Mesothelial cell of epicardium (in vitro differentiated cells): ENCODE measurements around the gene LYZL1. TPM values are rescaled to one million over a fixed set of nuclear protein-coding genes. Genes with fewer than 3 reads are reported as not detected.

ENCODE experiments used
- DNase-seq, 2 experiments: peaks; one replicate each; pipeline ENCODE4 v3.0.0; 2021; ENCODE audit warnings: low spot score in 2 of 2; ENCODE audit not compliant: unreplicated experiment in 2 of 2
- H3K27ac Mint-ChIP-seq: 2 replicates; pipeline ENCODE4 v1.8.0; 2021; ENCODE audit warnings: mixed read lengths
- H3K27me3 Mint-ChIP-seq: 2 replicates; pipeline ENCODE4 v1.8.0; 2021; ENCODE audit warnings: low read depth, mixed read lengths
- H3K36me3 Mint-ChIP-seq: 2 replicates; pipeline ENCODE4 v1.8.0; 2021; ENCODE audit warnings: mixed read lengths
- H3K4me1 Mint-ChIP-seq: 2 replicates; pipeline ENCODE4 v1.8.0; 2021; ENCODE audit warnings: mixed read lengths
- H3K4me3 Mint-ChIP-seq: 2 replicates; pipeline ENCODE4 v1.8.0; 2021; ENCODE audit warnings: mild to moderate bottlenecking, moderate library complexity, mixed read lengths
- H3K9me3 Mint-ChIP-seq: 2 replicates; pipeline ENCODE4 v1.8.0; 2021; ENCODE audit warnings: mixed read lengths
- total RNA-seq: library from RNA; stranded (reverse); gene quantifications from 3 replicates; pipeline ENCODE4 v1.2.1, GENCODE V29; 2021
- TF ChIP-seq, protein P1 (sequence below): fragments of 200-600 bp; sonication (generic); IDR thresholded peaks from one replicate; pipeline ENCODE4 v1.5.0; 2021; ENCODE audit warnings: antibody characterized with exemption; ENCODE audit not compliant: unreplicated experiment

The LYZL1 gene
- total RNA-seq, 1 donor from 2014 or later = not detected

- TF ChIP-seq, protein P1, sequence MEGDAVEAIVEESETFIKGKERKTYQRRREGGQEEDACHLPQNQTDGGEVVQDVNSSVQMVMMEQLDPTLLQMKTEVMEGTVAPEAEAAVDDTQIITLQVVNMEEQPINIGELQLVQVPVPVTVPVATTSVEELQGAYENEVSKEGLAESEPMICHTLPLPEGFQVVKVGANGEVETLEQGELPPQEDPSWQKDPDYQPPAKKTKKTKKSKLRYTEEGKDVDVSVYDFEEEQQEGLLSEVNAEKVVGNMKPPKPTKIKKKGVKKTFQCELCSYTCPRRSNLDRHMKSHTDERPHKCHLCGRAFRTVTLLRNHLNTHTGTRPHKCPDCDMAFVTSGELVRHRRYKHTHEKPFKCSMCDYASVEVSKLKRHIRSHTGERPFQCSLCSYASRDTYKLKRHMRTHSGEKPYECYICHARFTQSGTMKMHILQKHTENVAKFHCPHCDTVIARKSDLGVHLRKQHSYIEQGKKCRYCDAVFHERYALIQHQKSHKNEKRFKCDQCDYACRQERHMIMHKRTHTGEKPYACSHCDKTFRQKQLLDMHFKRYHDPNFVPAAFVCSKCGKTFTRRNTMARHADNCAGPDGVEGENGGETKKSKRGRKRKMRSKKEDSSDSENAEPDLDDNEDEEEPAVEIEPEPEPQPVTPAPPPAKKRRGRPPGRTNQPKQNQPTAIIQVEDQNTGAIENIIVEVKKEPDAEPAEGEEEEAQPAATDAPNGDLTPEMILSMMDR = no peak
- H3K4me3 Mint-ChIP-seq = no peak overlapping the region
- peak overlapping the region; percentile 79 for H3K27ac Mint-ChIP-seq
- H3K36me3 Mint-ChIP-seq = no peaks in the 10 kb centered on the region
- H3K4me1 Mint-ChIP-seq = peaks cover 46% of the 10 kb centered on the region
- DNase-seq = no peak
- H3K9me3 Mint-ChIP-seq = no peaks in the 10 kb centered on the region
- no peaks in the 10 kb centered on the region for H3K27me3 Mint-ChIP-seq
Measured at GRCh38 chr10:29323367-29323766, 34.5 kb downstream of the LYZL1 start.

DNA sequence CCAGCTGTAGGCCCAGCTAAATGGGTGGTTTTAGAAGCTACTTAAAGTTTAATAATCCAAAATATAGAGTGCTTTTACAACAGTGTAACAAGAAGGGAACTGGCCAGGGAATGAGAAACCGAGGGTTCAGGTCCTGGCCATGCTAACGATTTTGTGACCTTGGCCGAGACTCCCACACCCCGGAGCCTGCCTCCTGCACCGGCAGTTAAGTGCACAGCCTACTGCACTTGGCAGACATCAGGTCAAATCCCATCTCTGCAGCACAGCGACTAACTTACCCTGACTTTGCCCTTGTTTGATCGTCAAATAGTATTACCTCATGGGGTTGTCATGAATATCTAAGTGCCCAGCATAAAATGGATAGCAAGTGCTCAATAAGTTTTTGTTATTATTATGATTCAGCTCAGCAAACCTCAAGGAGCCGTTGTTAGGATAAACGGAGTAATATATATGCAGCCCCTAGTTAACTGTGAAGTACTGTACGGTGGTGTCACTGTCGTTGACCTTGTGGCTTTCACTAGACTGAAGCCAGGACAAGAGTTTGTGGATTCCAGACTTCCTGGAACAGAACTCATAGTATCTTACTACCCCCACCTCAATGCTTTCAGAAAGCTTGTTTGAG is 35.5 kb downstream of the LYZL1 start:
- Mint-ChIP-seq H3K9me3 (no peaks in the 10 kb centered on the region), H3K4me1 (peaks cover 44% of the 10 kb centered on the region), H3K27ac (peak overlapping the region; percentile 34), H3K4me3 (no peak overlapping the region), H3K27me3 (no peaks in the 10 kb centered on the region), H3K36me3 (no peaks in the 10 kb centered on the region)
- no peak for DNase-seq
- TF ChIP-seq, protein P1 = no peak

GRCh38 chr10:29326299-29326698 is 37.4 kb downstream of the LYZL1 start:
- no peak for DNase-seq
- TF ChIP-seq, protein P1 = no peak
- H3K9me3 Mint-ChIP-seq = no peaks in the 10 kb centered on the region
- H3K27ac Mint-ChIP-seq = no peak overlapping the region
- H3K4me3 Mint-ChIP-seq = no peak overlapping the region
- no peaks in the 10 kb centered on the region for H3K27me3 Mint-ChIP-seq
- H3K36me3 Mint-ChIP-seq = no peaks in the 10 kb centered on the region
- H3K4me1 Mint-ChIP-seq = peaks cover 36% of the 10 kb centered on the region

DNA sequence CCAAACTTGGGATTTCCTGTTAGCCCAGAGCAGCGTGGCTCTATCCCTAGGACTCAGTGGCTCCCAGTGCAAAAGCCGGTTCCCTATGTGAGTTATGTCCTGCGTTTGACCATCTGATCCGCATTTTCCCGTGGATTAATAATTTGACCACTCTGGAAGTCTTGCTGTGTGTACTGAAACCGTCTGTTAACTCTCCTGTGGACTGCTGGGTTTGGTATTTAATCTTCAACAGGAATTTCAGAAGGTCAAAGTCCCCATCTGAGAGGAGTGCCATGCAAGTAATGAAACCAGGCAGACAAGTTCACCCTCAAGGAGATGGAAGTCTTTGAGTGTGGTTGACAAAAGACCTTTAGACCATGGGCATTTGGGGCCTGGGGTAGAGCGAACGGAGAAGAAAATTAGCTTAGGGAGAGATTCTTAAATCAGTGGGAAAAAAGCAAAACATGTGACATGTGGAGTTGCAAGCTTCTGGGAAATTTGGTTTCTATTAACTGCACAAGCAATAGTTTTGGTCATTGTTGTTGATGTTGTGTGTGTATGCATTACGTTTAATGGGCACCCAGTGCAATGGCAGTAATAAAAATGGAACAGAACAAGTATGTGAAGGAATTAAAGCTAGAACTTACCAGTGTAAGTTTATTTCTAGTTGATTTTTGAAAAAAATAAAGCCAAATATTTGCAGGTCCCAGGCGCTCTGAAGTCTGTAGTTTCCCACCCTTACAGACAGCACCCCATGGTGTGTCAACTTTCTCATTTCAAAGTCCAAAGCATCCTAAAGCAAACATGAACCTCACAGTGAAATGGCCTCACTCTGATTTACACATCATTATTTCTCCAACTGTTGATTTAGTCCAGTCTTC is 38.2 kb downstream of the LYZL1 start:
- H3K4me3 Mint-ChIP-seq = no peak overlapping the region
- TF ChIP-seq, protein P1 = no peak
- peaks cover 32% of the 10 kb centered on the region for H3K4me1 Mint-ChIP-seq
- H3K27me3 Mint-ChIP-seq = no peaks in the 10 kb centered on the region
- H3K36me3 Mint-ChIP-seq = no peaks in the 10 kb centered on the region
- H3K27ac Mint-ChIP-seq = no peak overlapping the region
- no peaks in the 10 kb centered on the region for H3K9me3 Mint-ChIP-seq
- DNase-seq = no peak

DNA sequence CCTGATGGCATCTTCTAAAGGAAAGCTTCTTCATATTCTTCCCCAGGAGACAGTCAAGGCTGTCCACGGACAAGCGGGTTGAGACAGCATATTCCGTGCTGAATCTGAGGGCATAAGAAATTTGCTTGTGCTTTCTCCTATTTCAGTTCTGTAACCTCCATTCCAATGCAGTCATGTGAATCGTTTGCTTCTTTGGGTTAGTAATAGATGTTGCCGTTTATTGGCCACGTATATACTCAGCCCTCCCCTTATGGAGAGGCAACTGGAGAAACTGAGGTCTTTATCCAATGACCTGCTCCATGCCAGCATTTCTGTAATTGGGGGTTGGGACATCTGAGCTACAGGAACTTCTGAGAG is 38.9 kb downstream of the LYZL1 start:
- H3K36me3 Mint-ChIP-seq = no peaks in the 10 kb centered on the region
- no peak for DNase-seq
- TF ChIP-seq, protein P1 = no peak
- peaks cover 28% of the 10 kb centered on the region for H3K4me1 Mint-ChIP-seq
- no peaks in the 10 kb centered on the region for H3K27me3 Mint-ChIP-seq
- no peaks in the 10 kb centered on the region for H3K9me3 Mint-ChIP-seq
- no peak overlapping the region for H3K27ac Mint-ChIP-seq
- H3K4me3 Mint-ChIP-seq = no peak overlapping the region
